ENCODE data around the gene LPP.

Gene LPP

GRCh38 chr3:188135271-188135670 lies 18.7 kb upstream of the LPP start:
- no peak overlapping the region for H3K4me2 ChIP-seq (ENCODE audit: low read length)
- no peaks in the 10 kb centered on the region for H3K79me2 ChIP-seq (ENCODE audit: control insufficient read depth, low read length)
- no peaks in the 10 kb centered on the region for H3K9me3 ChIP-seq (ENCODE audit: control insufficient read depth, insufficient read depth, low read length)
- H3K4me1 ChIP-seq (ENCODE audit: control insufficient read depth, low read length) = peaks cover 19% of the 10 kb centered on the region
- H3K4me3 ChIP-seq (ENCODE audit: low read length) = no peak overlapping the region
- H3F3A ChIP-seq (ENCODE audit: control insufficient read depth, insufficient read depth) = peaks cover 3% of the 10 kb centered on the region; the same call in 1 of the 2 replicates
- no peak for TF ChIP-seq CTCF (IDR thresholded peaks at IDR 0.05; ENCODE audit: low read depth, low read length, poor library complexity, severe bottlenecking)
- TF ChIP-seq EZH2phosphoT487 (IDR thresholded peaks at IDR 0.05; ENCODE audit: borderline replicate concordance, low read length) = no peak
- no peaks in the 10 kb centered on the region for H3K27me3 ChIP-seq (ENCODE audit: control insufficient read depth, low read length)
- no peaks in the 10 kb centered on the region for H4K20me1 ChIP-seq (ENCODE audit: control insufficient read depth, insufficient read depth, low read depth, low read length)
- H3K9me2 ChIP-seq (replicated peaks; ENCODE audit: control insufficient read depth, low read length) = no peaks in the 10 kb centered on the region
- no peaks in the 10 kb centered on the region for H3K36me3 ChIP-seq (ENCODE audit: control insufficient read depth, low read length)
- H3K27ac ChIP-seq (ENCODE audit: low read depth, low read length) = no peak overlapping the region

GRCh38 chr3:188137051-188137450 lies 16.9 kb upstream of the LPP start:
- no peaks in the 10 kb centered on the region for H3K27me3 ChIP-seq (ENCODE audit: control insufficient read depth, low read length)
- H3K4me2 ChIP-seq (ENCODE audit: low read length) = peak overlapping the region; percentile 30
- H3K27ac ChIP-seq (ENCODE audit: low read depth, low read length) = no peak overlapping the region
- peaks cover 3% of the 10 kb centered on the region; the same call in 1 of the 2 replicates for H3F3A ChIP-seq (ENCODE audit: control insufficient read depth, insufficient read depth)
- no peaks in the 10 kb centered on the region for H3K9me2 ChIP-seq (replicated peaks; ENCODE audit: control insufficient read depth, low read length)
- no peaks in the 10 kb centered on the region for H3K9me3 ChIP-seq (ENCODE audit: control insufficient read depth, insufficient read depth, low read length)
- no peaks in the 10 kb centered on the region for H4K20me1 ChIP-seq (ENCODE audit: control insufficient read depth, insufficient read depth, low read depth, low read length)
- H3K4me3 ChIP-seq (ENCODE audit: low read length) = no peak overlapping the region
- no peaks in the 10 kb centered on the region for H3K36me3 ChIP-seq (ENCODE audit: control insufficient read depth, low read length)
- peaks cover 19% of the 10 kb centered on the region for H3K4me1 ChIP-seq (ENCODE audit: control insufficient read depth, low read length)
- H3K79me2 ChIP-seq (ENCODE audit: control insufficient read depth, low read length) = no peaks in the 10 kb centered on the region
- TF ChIP-seq EZH2phosphoT487 (IDR thresholded peaks at IDR 0.05; ENCODE audit: borderline replicate concordance, low read length) (no peak), CTCF (IDR thresholded peaks at IDR 0.05; ENCODE audit: low read depth, low read length, poor library complexity, severe bottlenecking) (no peak)

- H3K4me1 ChIP-seq (ENCODE audit: control insufficient read depth, low read length) = peaks cover 19% of the 10 kb centered on the region
- H3F3A ChIP-seq (ENCODE audit: control insufficient read depth, insufficient read depth) = peaks cover 3% of the 10 kb centered on the region; the same call in 1 of the 2 replicates
- H3K36me3 ChIP-seq (ENCODE audit: control insufficient read depth, low read length) = no peaks in the 10 kb centered on the region
- no peaks in the 10 kb centered on the region for H4K20me1 ChIP-seq (ENCODE audit: control insufficient read depth, insufficient read depth, low read depth, low read length)
- H3K9me3 ChIP-seq (ENCODE audit: control insufficient read depth, insufficient read depth, low read length) = no peaks in the 10 kb centered on the region
- no peaks in the 10 kb centered on the region for H3K27me3 ChIP-seq (ENCODE audit: control insufficient read depth, low read length)
- no peak overlapping the region for H3K27ac ChIP-seq (ENCODE audit: low read depth, low read length)
- TF ChIP-seq CTCF (IDR thresholded peaks at IDR 0.05; ENCODE audit: low read depth, low read length, poor library complexity, severe bottlenecking) = no peak
- no peak for TF ChIP-seq EZH2phosphoT487 (IDR thresholded peaks at IDR 0.05; ENCODE audit: borderline replicate concordance, low read length)
- H3K4me2 ChIP-seq (ENCODE audit: low read length) = no peak overlapping the region
- H3K4me3 ChIP-seq (ENCODE audit: low read length) = no peak overlapping the region
- H3K79me2 ChIP-seq (ENCODE audit: control insufficient read depth, low read length) = no peaks in the 10 kb centered on the region
- H3K9me2 ChIP-seq (replicated peaks; ENCODE audit: control insufficient read depth, low read length) = no peaks in the 10 kb centered on the region
These were observed 14.5 kb upstream of the LPP start for GRCh38 chr3:188139466-188139865.
